Measurements from ENCODE around the gene SH3PXD2A.

Gene SH3PXD2A

DNA sequence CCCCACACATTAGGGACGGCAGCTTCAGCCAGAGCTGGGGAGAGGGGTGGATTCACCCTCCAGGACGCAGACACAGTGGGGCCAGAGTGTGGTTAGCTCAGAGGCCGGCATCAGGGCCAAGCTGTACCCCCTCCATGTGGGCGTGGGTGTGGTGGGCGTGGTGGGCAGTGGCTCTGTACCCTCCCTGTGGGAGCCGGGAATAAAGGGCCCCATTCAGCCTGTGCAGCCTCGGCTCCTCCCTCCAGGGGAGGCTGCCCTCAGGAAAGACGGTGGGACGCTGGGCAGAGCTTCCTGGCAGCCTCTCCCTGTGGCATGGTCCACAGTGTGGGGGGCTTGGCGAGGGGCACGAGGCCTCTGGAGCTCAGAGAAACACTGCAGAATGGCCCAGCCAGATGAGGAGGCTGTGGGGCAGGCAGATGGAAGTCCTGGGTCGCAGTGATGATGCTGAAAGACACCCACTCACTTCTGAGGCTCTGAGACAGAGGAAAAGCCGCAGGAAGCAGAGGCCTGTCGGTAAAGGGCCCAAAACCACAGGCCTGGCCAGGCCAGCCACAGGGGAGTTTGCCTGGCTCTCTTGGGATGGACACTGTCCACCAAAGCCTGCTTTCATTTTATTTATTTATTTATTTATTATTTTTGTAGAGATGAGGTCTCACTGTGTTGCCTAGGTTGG, 108.0 kb downstream of the SH3PXD2A start:
- TF ChIP-seq CTCF (IDR thresholded peaks at IDR 0.05; ENCODE audit: low read depth, low read length, missing control alignments), result no peak
- no peak overlapping the region for H3K4me3 ChIP-seq (ENCODE audit: low read depth, low read length)
- no peak for DNase-seq (ENCODE audit: low read depth)
- in situ Hi-C loops (cut with HindIII; ENCODE audit: low sequenced_read_pairs), result no loop called here

DNA sequence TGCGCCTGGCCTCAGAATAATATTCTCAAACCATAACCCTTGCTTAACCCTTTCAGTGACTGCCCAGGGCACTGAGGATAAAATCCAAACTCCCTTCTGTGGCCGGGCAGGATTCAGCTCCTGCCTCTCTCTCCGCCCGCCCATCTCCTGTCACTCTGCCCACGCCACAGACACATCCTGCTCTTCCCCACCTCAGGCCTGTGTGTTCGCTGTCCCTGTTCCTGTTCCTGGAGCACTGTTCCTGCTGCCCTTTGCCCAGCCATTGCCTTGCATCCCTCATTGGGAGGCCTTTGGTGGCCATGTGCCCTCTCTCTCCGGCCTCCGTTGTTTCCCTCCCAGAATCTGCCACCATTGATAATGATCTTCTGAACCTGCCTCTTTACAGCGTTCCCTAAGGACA, 108.8 kb downstream of the SH3PXD2A start:
- H3K4me3 ChIP-seq (ENCODE audit: low read depth, low read length), result no peak overlapping the region
- no peak for TF ChIP-seq CTCF (IDR thresholded peaks at IDR 0.05; ENCODE audit: low read depth, low read length, missing control alignments)
- no peak for DNase-seq (ENCODE audit: low read depth)
- in situ Hi-C loops (cut with HindIII; ENCODE audit: low sequenced_read_pairs), result no loop called here

DNA sequence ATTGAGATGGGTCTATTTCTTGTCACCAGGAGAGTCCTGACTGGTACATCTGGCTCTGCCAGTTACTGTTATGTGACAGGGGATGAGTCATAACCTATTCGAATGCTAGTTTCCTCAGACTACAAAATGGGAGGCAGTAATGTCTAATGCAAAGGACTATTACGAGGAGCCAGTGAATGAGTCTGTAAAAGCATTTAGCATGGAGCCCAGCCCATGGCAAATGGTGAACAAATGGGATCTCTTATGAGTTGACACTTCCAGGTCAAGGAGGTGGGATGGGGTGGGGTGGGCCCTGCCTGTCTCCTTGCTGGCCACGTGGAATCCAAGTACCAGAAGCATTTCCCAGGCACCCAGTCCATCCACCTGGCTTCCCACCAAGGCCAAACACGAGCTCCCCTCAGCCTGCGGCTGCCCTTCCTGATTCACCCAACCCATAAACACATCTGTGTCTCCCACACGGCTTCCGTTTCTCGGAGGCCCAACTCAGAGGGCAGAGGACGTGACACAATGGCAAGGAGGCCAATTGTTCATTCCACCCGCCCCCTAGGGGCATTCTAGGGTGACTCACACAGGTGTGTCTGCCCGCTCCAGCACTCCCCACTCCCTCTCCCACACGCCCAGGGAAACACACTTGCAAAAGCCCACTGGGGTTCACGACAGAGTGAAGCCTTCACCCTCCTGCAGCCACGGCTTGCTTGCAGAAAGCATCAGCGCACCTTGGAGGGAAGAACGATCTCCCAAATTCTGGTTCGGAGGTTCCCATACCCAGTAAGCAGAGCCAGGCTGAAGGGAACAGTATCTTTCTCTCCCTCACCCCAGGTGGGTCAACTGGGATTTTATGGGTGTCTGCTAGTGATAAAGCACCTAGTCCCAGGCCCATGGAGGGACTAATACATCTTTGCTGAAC, 109.8 kb downstream of the SH3PXD2A start:
- DNase-seq (ENCODE audit: low read depth), result no peak
- H3K4me3 ChIP-seq (ENCODE audit: low read depth, low read length), result no peak overlapping the region
- in situ Hi-C loops (cut with HindIII; ENCODE audit: low sequenced_read_pairs), result no loop called here
- TF ChIP-seq CTCF (IDR thresholded peaks at IDR 0.05; ENCODE audit: low read depth, low read length, missing control alignments), result no peak

- TF ChIP-seq CTCF (IDR thresholded peaks at IDR 0.05; ENCODE audit: low read depth, low read length, missing control alignments), result no peak
- no peak overlapping the region for H3K4me3 ChIP-seq (ENCODE audit: low read depth, low read length)
- no peak for DNase-seq (ENCODE audit: low read depth)
- in situ Hi-C loops (cut with HindIII; ENCODE audit: low sequenced_read_pairs), result loop anchor here (5.0 kb wide), 2 partner anchors 49 to 99 kb away; no protein-coding TSS in a partner anchor
These were observed 112.6 kb downstream of the SH3PXD2A start for GRCh38 chr10:103742824-103743223.

DNA sequence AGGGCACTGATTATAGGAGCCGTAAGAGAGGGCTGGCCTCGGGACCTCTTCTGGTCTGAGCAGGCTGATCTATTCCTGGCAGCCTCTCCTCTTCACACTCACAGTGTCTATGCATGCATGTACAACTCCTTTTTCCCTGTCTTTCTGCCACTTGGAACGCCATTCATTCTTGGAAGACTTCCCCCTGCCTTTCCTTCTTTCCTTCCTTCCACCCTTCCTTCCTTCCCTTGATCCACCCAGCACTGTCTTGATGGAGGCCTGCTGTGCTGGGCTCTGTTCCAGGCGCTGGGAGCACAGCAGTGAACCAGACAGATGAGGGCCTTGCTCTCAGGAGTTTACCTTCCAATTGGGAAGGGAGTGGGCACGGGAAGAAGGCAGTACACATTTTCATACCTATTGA, 114.8 kb downstream of the SH3PXD2A start:
- in situ Hi-C loops (cut with HindIII; ENCODE audit: low sequenced_read_pairs), result loop anchor here (5.0 kb wide), 2 partner anchors 52 to 102 kb away; no protein-coding TSS in a partner anchor

More for the DNA sequence above, 114.8 kb downstream of the SH3PXD2A start:
- TF ChIP-seq CTCF (IDR thresholded peaks at IDR 0.05; ENCODE audit: low read depth, low read length, missing control alignments), result no peak
- DNase-seq (ENCODE audit: low read depth), result no peak
- H3K4me3 ChIP-seq (ENCODE audit: low read depth, low read length), result no peak overlapping the region

Data from astrocyte of the cerebellum (primary cell).